GM12892 (cell line): ENCODE results near the gene IRX4.

Source experiments
- POLR2A ChIP-seq: IDR thresholded peaks from 2 replicates; pipeline ENCODE4 v1.6.1; 2011; ENCODE audit warnings: low read depth, low read length, control low read depth
- POLR2AphosphoS5 ChIP-seq: IDR thresholded peaks from 2 replicates; pipeline ENCODE4 v1.6.1; 2011; ENCODE audit warnings: low read depth, low read length, control low read depth
- TAF1 ChIP-seq: IDR thresholded peaks from 2 replicates; pipeline ENCODE4 v1.6.1; 2011; ENCODE audit warnings: low read depth, mild to moderate bottlenecking, control low read depth, low read length, borderline replicate concordance

- TF ChIP-seq POLR2A (no peak), POLR2AphosphoS5 (no peak), TAF1 (no peak)
These were observed 24.3 kb downstream of the IRX4 start for GRCh38 chr5:1858436-1858835.
